ENCODE data around the gene TNXB. TPM values are rescaled to one million over a fixed set of nuclear protein-coding genes. Genes with fewer than 3 reads are reported as not detected.

TNXB gene
- total and polyA plus RNA-seq, 2 of the 4 experiments (the other 2 are of a cell fraction) = 0.05 TPM; not detected in 1

- no peaks in the 10 kb centered on the region for H3K9me3 ChIP-seq (ENCODE audit: control insufficient read depth, insufficient read depth, low read length)
- no peak overlapping the region for H4K8ac ChIP-seq (ENCODE audit: low read depth in 2 of 2, low read length in 2 of 2)
- H3K23ac ChIP-seq (ENCODE audit: low read depth, low read length) = no peak overlapping the region
- no peak overlapping the region for H2BK5ac ChIP-seq (ENCODE audit: low read depth, low read length, poor library complexity, severe bottlenecking)
- H2BK15ac ChIP-seq (ENCODE audit: low read depth, low read length) = no peak overlapping the region
- ATAC-seq (ENCODE audit: low read depth) (no peak), DNase-seq (no peak)
- H3K14ac ChIP-seq (replicated peaks; ENCODE audit: low read depth, low read length) = no peak overlapping the region
- no peak overlapping the region for H2BK120ac ChIP-seq (ENCODE audit: low read depth, low read length)
- H3K9me1 ChIP-seq (ENCODE audit: insufficient read depth, low read length) = no peaks in the 10 kb centered on the region
- no peak overlapping the region for H2AFZ ChIP-seq (replicated peaks; ENCODE audit: low read length, poor library complexity)
- no peak overlapping the region for H4K5ac ChIP-seq (ENCODE audit: low read depth, low read length)
- no peak overlapping the region for H3K4ac ChIP-seq (ENCODE audit: low read depth, low read length)
- H3K79me1 ChIP-seq (ENCODE audit: low read depth in 1 of 2, low read length in 2 of 2) = no peaks in the 10 kb centered on the region
- no peaks in the 10 kb centered on the region for H3K36me3 ChIP-seq (ENCODE audit: control insufficient read depth, insufficient read depth, low read length)
- intact Hi-C loops (cut with micrococcal nuclease) (no loop called here), dilution Hi-C loops (cut with HindIII; ENCODE audit: low sequenced_read_pairs, unreplicated experiment) (no loop called here), in situ Hi-C loops (cut with MboI; ENCODE audit: low sequenced_read_pairs) (no loop called here)
- H3K18ac ChIP-seq (ENCODE audit: low read depth, low read length) = no peak overlapping the region
- TF ChIP-seq SMC3 (IDR thresholded peaks at IDR 0.05; ENCODE audit: low read depth, low read length) = no peak
- TF ChIP-seq MAZ (IDR thresholded peaks at IDR 0.05; ENCODE audit: borderline replicate concordance, low read depth, low read length) = no peak
- no peak for TF ChIP-seq USF2 (IDR thresholded peaks at IDR 0.05; ENCODE audit: low read depth, low read length)
- no peak for TF ChIP-seq ELK1 (IDR thresholded peaks at IDR 0.05; ENCODE audit: borderline replicate concordance, low read depth, low read length)
- no peak for TF ChIP-seq RCOR1 (IDR thresholded peaks at IDR 0.05; ENCODE audit: insufficient replicate concordance, low read length)
- no peak for TF ChIP-seq MAFK (IDR thresholded peaks at IDR 0.05; ENCODE audit: low read depth, low read length)
- BruUV-seq (replicated peaks) = no TSS peak
- no peak overlapping the region for H2AK5ac ChIP-seq (ENCODE audit: low read depth, low read length)
- no peak overlapping the region for H3K4me3 ChIP-seq (ENCODE audit: insufficient read depth, low read depth, low read length)
- H3K56ac ChIP-seq (ENCODE audit: extremely low read depth, insufficient read depth, low read length) = no peak overlapping the region
- no peak overlapping the region for H3K27ac ChIP-seq (ENCODE audit: insufficient read depth, low read length)
- H3K4me2 ChIP-seq (ENCODE audit: low read depth, low read length) = no peak overlapping the region
- no peak overlapping the region for H2BK20ac ChIP-seq (ENCODE audit: low read depth, low read length)
- H3K4me1 ChIP-seq (ENCODE audit: control insufficient read depth, insufficient read depth, low read length) = no peaks in the 10 kb centered on the region
- H4K91ac ChIP-seq (ENCODE audit: insufficient read depth, low read depth, low read length) = no peak overlapping the region
- WGBS, 2 experiments (ENCODE audit: extremely low coverage in 2 of 2, insufficient read length in 1 of 2) = 80% methylated on average over 9 of the region's 17 CpGs; no CpG with 5 or more reads in 1 of the 2 experiments
- H4K20me1 ChIP-seq (ENCODE audit: insufficient read depth, low read length) = no peaks in the 10 kb centered on the region
- POLR2A ChIA-PET (ENCODE audit: unreplicated experiment) = no interaction called here
- H2AK9ac ChIP-seq (replicated peaks; ENCODE audit: low read depth, low read length, poor library complexity) = no peak overlapping the region
- CTCF ChIA-PET = no interaction called here
- H3K9ac ChIP-seq (ENCODE audit: low read depth, low read length) = no peak overlapping the region
- H3K27me3 ChIP-seq (ENCODE audit: control insufficient read depth, insufficient read depth, low read length) = peaks cover 32% of the 10 kb centered on the region
These were observed 51.2 kb downstream of the TNXB start for GRCh38 chr6:32057966-32058365.
